Panc1 (cell line): ENCODE measurements around the gene COP1. TPM values are rescaled to one million over a fixed set of nuclear protein-coding genes. Genes with fewer than 3 reads are reported as not detected.

Experiments
- ATAC-seq: fragments of 200-7000 bp; cut with Tn5 transposase; 2 replicates; pipeline ENCODE4 v1.9.1; 2020; ENCODE audit warnings: mild to moderate bottlenecking, moderate library complexity
- BruUV-seq: library from RNA; stranded (reverse); fragments of 400-500 nt; replicated peaks from 2 replicates; lab custom pipeline; 2021; lab: Mats Ljungman, UMichigan
- CTCF ChIA-PET: fragments of 300-600 bp; sonication (Branson Sonifier 250); formaldehyde crosslinking; loops from one replicate; lab custom pipeline; 2022; ENCODE audit warnings: antibody characterized with exemption; lab: Charles Lee
- POLR2A ChIA-PET: fragments of 300-600 bp; sonication (Branson Sonifier 250); formaldehyde crosslinking; loops from one replicate; lab custom pipeline; 2022; ENCODE audit warnings: antibody characterized with exemption; lab: Charles Lee
- DNase-seq: peaks from one replicate; pipeline ENCODE4 v3.0.0-alpha.2; 2010; ENCODE audit warnings: low read depth, low spot score
- H3K27ac ChIP-seq: 2 replicates; pipeline ENCODE4 v1.5.1; 2011; ENCODE audit warnings: mild to moderate bottlenecking, low read length, inconsistent platforms
- H3K27me3 ChIP-seq: fragments of 200-500 bp; sonication (Bioruptor generic); 2 replicates; pipeline ENCODE4 v1.6.0; 2014; ENCODE audit warnings: low read length, inconsistent platforms; ENCODE audit not compliant: control insufficient read depth, insufficient read depth
- H3K36me3 ChIP-seq: fragments of 200-500 bp; sonication (Bioruptor generic); 2 replicates; pipeline ENCODE4 v1.5.1; 2014; ENCODE audit warnings: inconsistent platforms, mild to moderate bottlenecking, low read length, moderate library complexity; ENCODE audit not compliant: control insufficient read depth, insufficient read depth
- H3K4me1 ChIP-seq: 2 replicates; pipeline ENCODE4 v1.5.1; 2011; ENCODE audit warnings: inconsistent platforms, mild to moderate bottlenecking, low read length, moderate library complexity; ENCODE audit not compliant: control insufficient read depth, insufficient read depth
- H3K4me3 ChIP-seq, 2 experiments: 2 replicates each; pipeline ENCODE4 v1.5.1; 2011 to 2012; ENCODE audit warnings: low read depth in 2 of 2, low read length in 2 of 2, mild to moderate bottlenecking in 2 of 2, inconsistent platforms in 1 of 2, moderate library complexity in 1 of 2
- H3K9me3 ChIP-seq: fragments of 200-500 bp; sonication (Bioruptor generic); 2 replicates; pipeline ENCODE4 v1.5.1; 2014; ENCODE audit warnings: low read depth, mild to moderate bottlenecking, inconsistent platforms, low read length, moderate library complexity; ENCODE audit not compliant: control insufficient read depth, insufficient read depth
- POLR2AphosphoS5 ChIP-seq: IDR thresholded peaks from 2 replicates; pipeline ENCODE4 v1.6.1; 2012; ENCODE audit warnings: mild to moderate bottlenecking, low read depth, low read length, moderate library complexity
- SIN3A ChIP-seq: IDR thresholded peaks from 2 replicates; pipeline ENCODE4 v1.6.1; 2012; ENCODE audit warnings: low read depth, mild to moderate bottlenecking, low read length, moderate library complexity, borderline replicate concordance; ENCODE audit not compliant: insufficient read depth
- TCF7L2 ChIP-seq: IDR thresholded peaks from 2 replicates; pipeline ENCODE4 v1.6.1; 2011; ENCODE audit warnings: mild to moderate bottlenecking, low read depth, low read length, inconsistent platforms
- in situ Hi-C: cut with HindIII; loops from 2 replicates; pipeline ENCODE4 v1.10.0; 2016; ENCODE audit warnings: low sequenced_read_pairs, low pct_unique_long_range_greater_than_20kb
- intact Hi-C: fragments of 100-400 bp; cut with micrococcal nuclease; formaldehyde crosslinking; loops from one replicate; pipeline ENCODE4 v1.10.0; 2022; ENCODE audit not compliant: unreplicated experiment
- total RNA-seq: library from RNA; stranded (reverse); gene quantifications from one replicate; pipeline ENCODE4 v1.2.1, GENCODE V29; 2021; ENCODE audit not compliant: unreplicated experiment
- TF ChIP-seq, protein P1 (sequence below), 2 experiments: IDR thresholded peaks; 2 replicates each; pipeline ENCODE4 v1.6.1; 2011 to 2012; ENCODE audit warnings: low read depth in 2 of 2, control low read depth in 1 of 2, low read length in 1 of 2, mild to moderate bottlenecking in 1 of 2, moderate library complexity in 1 of 2; ENCODE audit not compliant: insufficient read depth in 1 of 2
- TF ChIP-seq, protein P2 (sequence below): fragments of 450-650 bp; IDR thresholded peaks from 2 replicates; pipeline ENCODE4 v1.5.1; 2017; ENCODE audit warnings: mild to moderate bottlenecking

Gene COP1
- total RNA-seq, 1 experiment from 2014 or later = 36.5 TPM

DNA sequence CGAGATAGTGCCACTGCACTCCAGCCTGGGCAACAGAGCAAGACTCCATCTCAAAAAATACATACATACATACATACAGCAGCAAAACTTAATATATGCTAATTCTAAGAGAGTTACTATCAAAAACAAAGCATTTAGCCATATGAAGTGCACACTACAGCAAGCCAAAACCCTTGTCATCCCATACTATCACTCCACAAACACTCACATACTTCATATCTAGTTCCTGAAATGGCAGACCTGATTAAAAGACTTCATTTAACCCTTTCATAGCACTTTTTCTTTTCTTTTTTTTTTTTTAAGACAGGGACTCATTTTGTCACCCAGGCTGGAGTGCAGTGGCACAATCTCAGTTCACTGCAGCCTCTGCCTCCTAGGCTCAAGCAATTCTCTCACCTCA lies 65.6 kb downstream of the COP1 start:
- intact Hi-C loops (no loop called here), in situ Hi-C loops (no loop called here)
- ATAC-seq = no peak
- POLR2A ChIA-PET = no interaction called here
- H3K36me3 ChIP-seq = no peaks in the 10 kb centered on the region
- H3K4me3 ChIP-seq = no peak overlapping the region
- no peaks in the 10 kb centered on the region for H3K27me3 ChIP-seq
- TF ChIP-seq, protein P1, sequence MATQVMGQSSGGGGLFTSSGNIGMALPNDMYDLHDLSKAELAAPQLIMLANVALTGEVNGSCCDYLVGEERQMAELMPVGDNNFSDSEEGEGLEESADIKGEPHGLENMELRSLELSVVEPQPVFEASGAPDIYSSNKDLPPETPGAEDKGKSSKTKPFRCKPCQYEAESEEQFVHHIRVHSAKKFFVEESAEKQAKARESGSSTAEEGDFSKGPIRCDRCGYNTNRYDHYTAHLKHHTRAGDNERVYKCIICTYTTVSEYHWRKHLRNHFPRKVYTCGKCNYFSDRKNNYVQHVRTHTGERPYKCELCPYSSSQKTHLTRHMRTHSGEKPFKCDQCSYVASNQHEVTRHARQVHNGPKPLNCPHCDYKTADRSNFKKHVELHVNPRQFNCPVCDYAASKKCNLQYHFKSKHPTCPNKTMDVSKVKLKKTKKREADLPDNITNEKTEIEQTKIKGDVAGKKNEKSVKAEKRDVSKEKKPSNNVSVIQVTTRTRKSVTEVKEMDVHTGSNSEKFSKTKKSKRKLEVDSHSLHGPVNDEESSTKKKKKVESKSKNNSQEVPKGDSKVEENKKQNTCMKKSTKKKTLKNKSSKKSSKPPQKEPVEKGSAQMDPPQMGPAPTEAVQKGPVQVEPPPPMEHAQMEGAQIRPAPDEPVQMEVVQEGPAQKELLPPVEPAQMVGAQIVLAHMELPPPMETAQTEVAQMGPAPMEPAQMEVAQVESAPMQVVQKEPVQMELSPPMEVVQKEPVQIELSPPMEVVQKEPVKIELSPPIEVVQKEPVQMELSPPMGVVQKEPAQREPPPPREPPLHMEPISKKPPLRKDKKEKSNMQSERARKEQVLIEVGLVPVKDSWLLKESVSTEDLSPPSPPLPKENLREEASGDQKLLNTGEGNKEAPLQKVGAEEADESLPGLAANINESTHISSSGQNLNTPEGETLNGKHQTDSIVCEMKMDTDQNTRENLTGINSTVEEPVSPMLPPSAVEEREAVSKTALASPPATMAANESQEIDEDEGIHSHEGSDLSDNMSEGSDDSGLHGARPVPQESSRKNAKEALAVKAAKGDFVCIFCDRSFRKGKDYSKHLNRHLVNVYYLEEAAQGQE (IDR thresholded peaks at IDR 0.05; ENCODE audit: insufficient read depth in 1 of 2, low read depth in 2 of 2, low read length in 1 of 2) = no peak
- TF ChIP-seq, protein P2, sequence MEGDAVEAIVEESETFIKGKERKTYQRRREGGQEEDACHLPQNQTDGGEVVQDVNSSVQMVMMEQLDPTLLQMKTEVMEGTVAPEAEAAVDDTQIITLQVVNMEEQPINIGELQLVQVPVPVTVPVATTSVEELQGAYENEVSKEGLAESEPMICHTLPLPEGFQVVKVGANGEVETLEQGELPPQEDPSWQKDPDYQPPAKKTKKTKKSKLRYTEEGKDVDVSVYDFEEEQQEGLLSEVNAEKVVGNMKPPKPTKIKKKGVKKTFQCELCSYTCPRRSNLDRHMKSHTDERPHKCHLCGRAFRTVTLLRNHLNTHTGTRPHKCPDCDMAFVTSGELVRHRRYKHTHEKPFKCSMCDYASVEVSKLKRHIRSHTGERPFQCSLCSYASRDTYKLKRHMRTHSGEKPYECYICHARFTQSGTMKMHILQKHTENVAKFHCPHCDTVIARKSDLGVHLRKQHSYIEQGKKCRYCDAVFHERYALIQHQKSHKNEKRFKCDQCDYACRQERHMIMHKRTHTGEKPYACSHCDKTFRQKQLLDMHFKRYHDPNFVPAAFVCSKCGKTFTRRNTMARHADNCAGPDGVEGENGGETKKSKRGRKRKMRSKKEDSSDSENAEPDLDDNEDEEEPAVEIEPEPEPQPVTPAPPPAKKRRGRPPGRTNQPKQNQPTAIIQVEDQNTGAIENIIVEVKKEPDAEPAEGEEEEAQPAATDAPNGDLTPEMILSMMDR = no peak
- TF ChIP-seq TCF7L2 (no peak), POLR2AphosphoS5 (no peak), SIN3A (no peak)
- CTCF ChIA-PET = no interaction called here
- no peaks in the 10 kb centered on the region for H3K9me3 ChIP-seq
- BruUV-seq = no TSS peak
- no peaks in the 10 kb centered on the region for H3K4me1 ChIP-seq
- H3K27ac ChIP-seq = no peak overlapping the region
- DNase-seq = no peak

DNA sequence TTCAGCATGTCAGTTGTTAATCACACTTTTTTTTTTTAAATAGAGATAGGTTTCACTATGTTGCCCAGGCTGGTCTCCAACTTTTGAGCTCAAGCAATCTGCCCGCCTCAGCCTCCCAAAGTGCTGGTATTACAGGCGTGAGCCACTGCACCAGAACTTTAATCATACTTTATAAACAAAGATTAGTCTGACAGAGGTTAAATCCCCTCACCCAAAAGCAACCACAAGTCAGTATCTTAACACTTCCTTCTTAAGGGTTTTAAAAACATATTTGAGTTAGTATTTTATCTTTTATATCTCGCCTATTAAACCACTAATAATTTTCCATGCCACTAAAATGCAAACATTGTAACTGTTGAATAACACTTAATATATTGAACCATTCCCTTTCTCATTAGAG lies 70.2 kb downstream of the COP1 start:
- CTCF ChIA-PET = no interaction called here
- Histone ChIP-seq H3K36me3 (no peaks in the 10 kb centered on the region), H3K9me3 (no peaks in the 10 kb centered on the region), H3K27me3 (no peaks in the 10 kb centered on the region), H3K27ac (no peak overlapping the region), H3K4me1 (no peaks in the 10 kb centered on the region), H3K4me3 (no peak overlapping the region)
- ATAC-seq = no peak
- no peak for TF ChIP-seq TCF7L2
- TF ChIP-seq SIN3A = no peak
- TF ChIP-seq, protein P1 (IDR thresholded peaks at IDR 0.05; ENCODE audit: insufficient read depth in 1 of 2, low read depth in 2 of 2, low read length in 1 of 2) = no peak
- no peak for TF ChIP-seq POLR2AphosphoS5
- TF ChIP-seq, protein P2 = no peak
- no peak for DNase-seq
- intact Hi-C loops (no loop called here), in situ Hi-C loops (no loop called here)
- BruUV-seq = no TSS peak
- POLR2A ChIA-PET = interaction anchor here (0.7 kb wide), 2 partner anchors 17 to 1839 kb away, joined by 3 to 4 read pairs; no protein-coding TSS in a partner anchor
